Endothelial cell of umbilical vein (primary cell): Measurements from ENCODE around the gene RHD. TPM values are rescaled to one million over a fixed set of nuclear protein-coding genes. Genes with fewer than 3 reads are reported as not detected.

Experiments used
- BruUV-seq: library from RNA; stranded (reverse); fragments of 400-500 nt; replicated peaks from 2 replicates; lab custom pipeline; 2021; lab: Mats Ljungman, UMichigan
- CTCF ChIA-PET: fragments of 300-600, 350-600 bp; sonication (Branson Sonifier 250); formaldehyde crosslinking; loops from one replicate; lab custom pipeline; 2021; ENCODE audit warnings: antibody characterized with exemption, inconsistent platforms; lab: Charles Lee
- POLR2A ChIA-PET: fragments of 300-600, 350-600 bp; sonication (Branson Sonifier 250); formaldehyde crosslinking; loops from one replicate; lab custom pipeline; 2021; ENCODE audit warnings: antibody characterized with exemption, inconsistent platforms; lab: Charles Lee
- DNase-seq: peaks from one replicate; pipeline ENCODE4 v3.0.0-alpha.2; 2011; ENCODE audit warnings: low read depth, low spot score
- FAIRE-seq: peaks from 2 replicates; lab custom pipeline; 2011; peaks lifted over from hg19 to GRCh38; lab: Jason Lieb, UNC
- H2AFZ ChIP-seq: 2 replicates; pipeline ENCODE4 v1.6.0; 2012; ENCODE audit warnings: low read depth, low read length, control low read depth, inconsistent platforms
- H3K27ac ChIP-seq: 2 replicates; pipeline ENCODE4 v1.5.1; 2011; ENCODE audit warnings: low read depth, mild to moderate bottlenecking, control low read depth, low read length, moderate library complexity; ENCODE audit not compliant: insufficient read depth
- H3K27me3 ChIP-seq, 2 experiments: 2 replicates each; pipeline versions ENCODE4 v1.6.0 to v1.6.1; 2011; ENCODE audit warnings: low read length in 2 of 2, mixed read lengths in 1 of 2; ENCODE audit not compliant: control insufficient read depth in 2 of 2, insufficient read depth in 2 of 2
- H3K36me3 ChIP-seq, 2 experiments: 2 replicates in 1 of 2; 3 replicates in 1 of 2; pipeline ENCODE4 v1.5.1; 2011; ENCODE audit warnings: low read length in 2 of 2, mild to moderate bottlenecking in 1 of 2, moderate library complexity in 1 of 2; ENCODE audit not compliant: control insufficient read depth in 2 of 2, insufficient read depth in 2 of 2; ENCODE audit errors: extremely low read depth in 1 of 2
- H3K4me1 ChIP-seq: 3 replicates; pipeline ENCODE4 v1.5.1; 2011; ENCODE audit warnings: mild to moderate bottlenecking, low read length; ENCODE audit not compliant: control insufficient read depth, insufficient read depth; ENCODE audit errors: extremely low read depth
- H3K4me2 ChIP-seq: 2 replicates; pipeline ENCODE4 v1.6.1; 2011; ENCODE audit warnings: low read length, control low read depth, mixed read lengths; ENCODE audit not compliant: insufficient read depth
- H3K4me3 ChIP-seq, 3 experiments: fragments of 200-600 bp in 1 of 3; sonication (generic), shearing (Covaris generic) in 1 of 3; replicated peaks in 1 of 3; 2 replicates each; pipeline ENCODE4 v1.5.1; 2011 to 2016; ENCODE audit warnings: control low read depth in 3 of 3, low read length in 3 of 3, mild to moderate bottlenecking in 2 of 3, inconsistent platforms in 1 of 3, low read depth in 1 of 3, moderate library complexity in 1 of 3; ENCODE audit not compliant: insufficient read depth in 1 of 3
- H3K79me2 ChIP-seq: 2 replicates; pipeline ENCODE4 v1.6.0; 2012; ENCODE audit warnings: low read length, inconsistent platforms; ENCODE audit not compliant: control insufficient read depth, insufficient read depth
- H3K9ac ChIP-seq: replicated peaks from 2 replicates; pipeline ENCODE3; 2011; ENCODE audit warnings: low read length, control low read depth; ENCODE audit not compliant: insufficient read depth; ENCODE audit errors: extremely low read depth
- H3K9me1 ChIP-seq: replicated peaks from 3 replicates; pipeline ENCODE4 v1.6.0; 2011; ENCODE audit warnings: mild to moderate bottlenecking, low read length; ENCODE audit not compliant: control insufficient read depth, insufficient read depth; ENCODE audit errors: extremely low read depth
- H3K9me3 ChIP-seq: replicated peaks from 2 replicates; pipeline ENCODE4 v1.5.1; 2012; ENCODE audit warnings: low read length, inconsistent platforms; ENCODE audit not compliant: control insufficient read depth, insufficient read depth
- H4K20me1 ChIP-seq: replicated peaks from 2 replicates; pipeline ENCODE3; 2011; ENCODE audit warnings: mild to moderate bottlenecking, low read length; ENCODE audit not compliant: control insufficient read depth, insufficient read depth; ENCODE audit errors: extremely low read depth
- CTCF ChIP-seq, 2 donors: IDR thresholded peaks; 1 replicate in 1 of 2; 2 replicates in 1 of 2; pipeline ENCODE4 v1.5.1; 2011; ENCODE audit warnings: low read length in 2 of 2, mild to moderate bottlenecking in 2 of 2, moderate library complexity in 2 of 2, control low read depth in 1 of 2, inconsistent platforms in 1 of 2, low read depth in 1 of 2; ENCODE audit not compliant: insufficient read depth in 1 of 2; ENCODE audit errors: extremely low read depth in 1 of 2
- EZH2 ChIP-seq: IDR thresholded peaks from 2 replicates; pipeline ENCODE4 v1.6.1; 2012; ENCODE audit warnings: borderline replicate concordance, low read depth, mild to moderate bottlenecking, moderate library complexity, low read length, inconsistent platforms; ENCODE audit not compliant: severe bottlenecking
- FOS ChIP-seq: IDR thresholded peaks from 2 replicates; pipeline ENCODE4 v1.6.1; 2011; ENCODE audit warnings: mild to moderate bottlenecking, low read length, moderate library complexity, borderline replicate concordance; ENCODE audit not compliant: insufficient read depth
- GATA2 ChIP-seq: IDR thresholded peaks from 2 replicates; pipeline ENCODE4 v1.7.0; 2011; ENCODE audit warnings: low read depth, mild to moderate bottlenecking, moderate library complexity, mixed read lengths, low read length; ENCODE audit not compliant: insufficient read length, insufficient read depth
- JUN ChIP-seq: IDR thresholded peaks from 2 replicates; pipeline ENCODE4 v1.6.1; 2011; ENCODE audit warnings: borderline replicate concordance, low read depth; ENCODE audit not compliant: insufficient read length, insufficient read depth
- MAX ChIP-seq: IDR thresholded peaks from 2 replicates; pipeline ENCODE4 v1.6.1; 2011; ENCODE audit not compliant: insufficient read depth, insufficient read length
- MYC ChIP-seq: IDR thresholded peaks from one replicate; pipeline ENCODE4 v1.6.1; 2011; ENCODE audit warnings: mild to moderate bottlenecking, low read depth, low read length
- POLR2A ChIP-seq: IDR thresholded peaks from 2 replicates; pipeline ENCODE4 v1.6.1; 2012; ENCODE audit warnings: low read depth, mild to moderate bottlenecking, control low read depth, low read length
- POLR2AphosphoS5 ChIP-seq: IDR thresholded peaks from 2 replicates; pipeline ENCODE4 v1.6.1; 2012; ENCODE audit warnings: low read depth, mild to moderate bottlenecking, control low read depth, low read length, moderate library complexity; ENCODE audit not compliant: insufficient read depth
- dilution Hi-C: fragments of 300-500 bp; cut with MboI; formaldehyde crosslinking; loops from one replicate; pipeline ENCODE4 v1.15.0; 2019; ENCODE audit warnings: low sequenced_read_pairs; ENCODE audit not compliant: extremely low pct_ligation_motif_present
- intact Hi-C: fragments of 100-400 bp; cut with micrococcal nuclease; formaldehyde crosslinking; loops from one replicate; pipeline ENCODE4 v1.10.0; 2022
- polyA plus RNA-seq, 4 experiments: library from polyadenylated mRNA; depleted of rRNA in 3 of 4; stranded (reverse) in 3 of 4; unstranded in 1 of 4; fragments of >200 nt; gene quantifications; 2 replicates each; pipeline versions ENCODE4 v1.2.1 to v1.2.3, GENCODE V29; 2011 to 2012; ENCODE audit warnings: missing spikeins in 1 of 4
- total RNA-seq: library from RNA; stranded (reverse); gene quantifications from 2 replicates; pipeline ENCODE4 v1.2.3, GENCODE V29; 2021

RHD gene
- total and polyA plus RNA-seq, 2 donors (not counting 3 experiments of a cell fraction or from before 2014, with no cell fraction given), result not detected

- CTCF ChIA-PET, result interaction anchor here (1.4 kb wide), 1 partner anchor 15 kb away, joined by 3 read pairs; no protein-coding TSS in a partner anchor
- TF ChIP-seq POLR2A (peak; percentile 45), POLR2AphosphoS5 (peak; percentile 36), FOS (no peak), MYC (no peak)
- Histone ChIP-seq H3K79me2 (peaks cover 53% of the 10 kb centered on the region), H3K27ac (peak within 1 kb of the TSS; percentile 91), H2AFZ (peak within 1 kb of the TSS; percentile 92), H3K9me1 (no peaks in the 10 kb centered on the region), H3K4me2 (peak within 1 kb of the TSS; percentile 93), H3K36me3 (no peaks in the 10 kb centered on the region), H3K4me1 (peaks cover 18% of the 10 kb centered on the region), H3K9me3 (no peaks in the 10 kb centered on the region), H4K20me1 (peaks cover 6% of the 10 kb centered on the region), H3K9ac (peak within 1 kb of the TSS; percentile 99), H3K4me3 (peak within 1 kb of the TSS; percentile 74 to 97 (median 85)), H3K27me3 (no peaks in the 10 kb centered on the region)
- peak; percentile 98 for FAIRE-seq
- POLR2A ChIA-PET, result interaction anchor here (0.5 kb wide), 1 partner anchor 19 kb away, joined by 4 read pairs; no protein-coding TSS in a partner anchor
- intact Hi-C loops (loop anchor here (2.0 to 5.0 kb wide), 3 partner anchors 78 to 94 kb away; partner anchors contain the start of genes MACO1 and RSRP1), dilution Hi-C loops (no loop called here)
- TSS peak; percentile 37 for BruUV-seq
- peak; percentile 93 for DNase-seq
Observed at GRCh38 chr1:25338188-25338981, 66.1 kb downstream of the RHD start, which contains the start of gene TMEM50A. Gene TMEM50A, plus strand, starts transcription at chr1:25338334. Its CDS starts 2,153 bp downstream, at chr1:25340487.

GRCh38 chr1:25338986-25339385, 66.7 kb downstream of the RHD start:
- dilution Hi-C loops (no loop called here), intact Hi-C loops (loop anchor here (2.0 to 5.0 kb wide), 3 partner anchors 78 to 93 kb away; partner anchors contain the start of genes MACO1 and RSRP1)
- Histone ChIP-seq H3K9ac (peak overlapping the region; percentile 99), H3K4me3 (peak overlapping the region; percentile 74 to 97 (median 85)), H4K20me1 (peaks cover 6% of the 10 kb centered on the region), H3K79me2 (peaks cover 59% of the 10 kb centered on the region), H3K27ac (peak overlapping the region; percentile 91), H3K9me1 (no peaks in the 10 kb centered on the region), H3K4me2 (peak overlapping the region; percentile 93), H2AFZ (peak overlapping the region; percentile 92), H3K27me3 (no peaks in the 10 kb centered on the region), H3K36me3 (peaks cover 0 to 3% of the 10 kb centered on the region in 2 experiments), H3K9me3 (no peaks in the 10 kb centered on the region), H3K4me1 (peaks cover 18% of the 10 kb centered on the region)
- DNase-seq (no peak), FAIRE-seq (no peak)
- no peak for TF ChIP-seq MAX
- no peak for TF ChIP-seq CTCF (IDR thresholded peaks at IDR 0.05; ENCODE audit: extremely low read depth in 1 of 2, insufficient read depth in 1 of 2, low read depth in 1 of 2, low read length in 2 of 2)
- TF ChIP-seq POLR2A, result no peak
- no peak for TF ChIP-seq FOS
- no peak for TF ChIP-seq GATA2
- TF ChIP-seq JUN, result no peak
- TF ChIP-seq MYC, result no peak
- TF ChIP-seq EZH2, result no peak
- no peak for TF ChIP-seq POLR2AphosphoS5
- CTCF ChIA-PET, result interaction anchor here (1.4 kb wide), 1 partner anchor 14 kb away, joined by 3 read pairs; no protein-coding TSS in a partner anchor
- no TSS peak for BruUV-seq
- POLR2A ChIA-PET, result interaction anchor here (0.5 kb wide), 1 partner anchor 19 kb away, joined by 4 read pairs; no protein-coding TSS in a partner anchor
